CD8-positive, alpha-beta memory T cell (primary cell): Measurements from ENCODE around the gene NOP58. TPM values are rescaled to one million over a fixed set of nuclear protein-coding genes. Genes with fewer than 3 reads are reported as not detected.

Experiments used
- CTCF ChIA-PET: fragments of 350-600 bp; sonication (Branson Sonifier 250); formaldehyde crosslinking; loops from one replicate; lab custom pipeline; 2021; ENCODE audit warnings: antibody characterized with exemption; lab: Charles Lee
- POLR2A ChIA-PET: fragments of 350-600 bp; sonication (Branson Sonifier 250); formaldehyde crosslinking; loops from one replicate; lab custom pipeline; 2021; ENCODE audit warnings: antibody characterized with exemption; lab: Charles Lee
- DNase-seq, 5 donors: peaks; one replicate each; pipeline versions ENCODE4 v3.0.0 to v3.0.0-alpha.2; 2020 to 2022; ENCODE audit warnings: mixed read lengths in 1 of 5
- H3K27ac ChIP-seq: one replicate; pipeline ENCODE4 v1.7.0; 2013; ENCODE audit warnings: low read depth, mild to moderate bottlenecking, low read length, moderate library complexity
- H3K27me3 ChIP-seq: 2 replicates; pipeline ENCODE4 v1.7.0; 2013; ENCODE audit warnings: low read length, mild to moderate bottlenecking; ENCODE audit not compliant: insufficient read depth, poor library complexity, severe bottlenecking
- H3K36me3 ChIP-seq: 2 replicates; pipeline ENCODE4 v1.7.0; 2013; ENCODE audit warnings: mild to moderate bottlenecking, low read length, moderate library complexity; ENCODE audit not compliant: insufficient read depth
- H3K4me1 ChIP-seq: 2 replicates; pipeline ENCODE4 v1.7.0; 2013; ENCODE audit warnings: mild to moderate bottlenecking, low read length, moderate library complexity; ENCODE audit not compliant: insufficient read depth
- H3K4me3 ChIP-seq: 2 replicates; pipeline ENCODE4 v1.7.0; 2013; ENCODE audit warnings: mild to moderate bottlenecking, low read length
- H3K9me3 ChIP-seq: 2 replicates; pipeline ENCODE4 v1.7.0; 2013; ENCODE audit warnings: mild to moderate bottlenecking, low read length
- H3K27ac Mint-ChIP-seq, 8 donors: one replicate each; pipeline ENCODE4 v1.8.0; 2020 to 2021; ENCODE audit warnings: mixed read lengths in 8 of 8, mild to moderate bottlenecking in 6 of 8, inconsistent platforms in 3 of 8, moderate library complexity in 3 of 8
- H3K27me3 Mint-ChIP-seq, 2 donors: one replicate each; pipeline ENCODE4 v1.8.0; 2020 to 2021; ENCODE audit warnings: mixed read lengths in 2 of 2, mild to moderate bottlenecking in 1 of 2, moderate library complexity in 1 of 2
- H3K36me3 Mint-ChIP-seq, 3 donors: one replicate each; pipeline ENCODE4 v1.8.0; 2020 to 2021; ENCODE audit warnings: mixed read lengths in 3 of 3, inconsistent platforms in 1 of 3, mild to moderate bottlenecking in 1 of 3
- H3K4me1 Mint-ChIP-seq, 3 donors: one replicate each; pipeline ENCODE4 v1.8.0; 2020 to 2021; ENCODE audit warnings: mixed read lengths in 3 of 3, inconsistent platforms in 1 of 3, mild to moderate bottlenecking in 1 of 3
- H3K4me3 Mint-ChIP-seq, 7 donors: one replicate each; pipeline ENCODE4 v1.8.0; 2020 to 2021; ENCODE audit warnings: mixed read lengths in 7 of 7, mild to moderate bottlenecking in 6 of 7, moderate library complexity in 4 of 7, inconsistent platforms in 2 of 7
- H3K9me3 Mint-ChIP-seq, 5 donors: one replicate each; pipeline ENCODE4 v1.8.0; 2020 to 2022; ENCODE audit warnings: mixed read lengths in 5 of 5, mild to moderate bottlenecking in 3 of 5, moderate library complexity in 2 of 5, inconsistent platforms in 1 of 5
- polyA plus RNA-seq: library from polyadenylated mRNA; unstranded; fragments of 300-500 nt; fragmentation: Illumina TruSeq; gene quantifications from one replicate; pipeline ENCODE4 v1.2.3, GENCODE V29; 2021
- total RNA-seq, 2 experiments: library from RNA; stranded (reverse); gene quantifications; one replicate each; pipeline ENCODE4 v1.2.3, GENCODE V29; 2021

NOP58 gene
- total and polyA plus RNA-seq, 3 experiments from 2014 or later: 94.3 to 221 (median 216) TPM

- H3K27me3 ChIP-seq: no peaks in the 10 kb centered on the region
- Mint-ChIP-seq H3K4me3 (no peak overlapping the region), H3K27ac (no peak overlapping the region), H3K36me3 (no peaks in the 10 kb centered on the region), H3K9me3 (no peaks in the 10 kb centered on the region), H3K27me3 (no peaks in the 10 kb centered on the region), H3K4me1 (no peaks in the 10 kb centered on the region)
- DNase-seq: no peak
- POLR2A ChIA-PET: no interaction called here
- H3K9me3 ChIP-seq: no peaks in the 10 kb centered on the region
- H3K27ac ChIP-seq: no peak overlapping the region
- no peak overlapping the region for H3K4me3 ChIP-seq
- H3K4me1 ChIP-seq: no peaks in the 10 kb centered on the region
- no peaks in the 10 kb centered on the region for H3K36me3 ChIP-seq
- CTCF ChIA-PET: interaction anchor here (0.6 kb wide), 1 partner anchor 117 kb away, joined by 3 read pairs; no protein-coding TSS in a partner anchor
Measured at GRCh38 chr2:202337706-202338346, 72.3 kb downstream of the NOP58 start.

- Mint-ChIP-seq H3K4me1 (no peaks in the 10 kb centered on the region), H3K9me3 (no peaks in the 10 kb centered on the region), H3K27ac (no peak overlapping the region), H3K27me3 (no peaks in the 10 kb centered on the region), H3K36me3 (peaks cover 0 to 1% (median 0%) of the 10 kb centered on the region in 3 donors), H3K4me3 (no peak overlapping the region)
- no peak overlapping the region for H3K27ac ChIP-seq
- H3K36me3 ChIP-seq: no peaks in the 10 kb centered on the region
- no peaks in the 10 kb centered on the region for H3K4me1 ChIP-seq
- no peaks in the 10 kb centered on the region for H3K9me3 ChIP-seq
- no peak overlapping the region for H3K4me3 ChIP-seq
- no peaks in the 10 kb centered on the region for H3K27me3 ChIP-seq
- POLR2A ChIA-PET: no interaction called here
- no peak for DNase-seq
- CTCF ChIA-PET: no interaction called here
Measured at GRCh38 chr2:202339071-202339870, 73.7 kb downstream of the NOP58 start.

- no peak for DNase-seq
- no peak overlapping the region for H3K4me3 ChIP-seq
- no peaks in the 10 kb centered on the region for H3K27me3 Mint-ChIP-seq
- no peaks in the 10 kb centered on the region for H3K4me1 ChIP-seq
- H3K36me3 ChIP-seq: no peaks in the 10 kb centered on the region
- H3K27me3 ChIP-seq: no peaks in the 10 kb centered on the region
- H3K4me3 Mint-ChIP-seq: no peak overlapping the region
- H3K4me1 Mint-ChIP-seq: no peaks in the 10 kb centered on the region
- H3K27ac ChIP-seq: no peak overlapping the region
- peak overlapping the region in 1 of 8 donors; percentile 52 for H3K27ac Mint-ChIP-seq
- ChIA-PET CTCF (no interaction called here), POLR2A (no interaction called here)
- no peaks in the 10 kb centered on the region for H3K9me3 Mint-ChIP-seq
- H3K36me3 Mint-ChIP-seq: peaks cover 0 to 1% (median 0%) of the 10 kb centered on the region in 3 donors
- no peaks in the 10 kb centered on the region for H3K9me3 ChIP-seq
Measured at GRCh38 chr2:202344178-202344577, 78.6 kb downstream of the NOP58 start.

- no peaks in the 10 kb centered on the region for H3K9me3 ChIP-seq
- ChIA-PET CTCF (no interaction called here), POLR2A (no interaction called here)
- H3K4me1 ChIP-seq: no peaks in the 10 kb centered on the region
- H3K4me3 Mint-ChIP-seq: no peak overlapping the region
- H3K27ac Mint-ChIP-seq: no peak overlapping the region
- no peaks in the 10 kb centered on the region for H3K9me3 Mint-ChIP-seq
- H3K27ac ChIP-seq: no peak overlapping the region
- no peaks in the 10 kb centered on the region for H3K4me1 Mint-ChIP-seq
- H3K36me3 ChIP-seq: no peaks in the 10 kb centered on the region
- peaks cover 0 to 1% (median 0%) of the 10 kb centered on the region in 3 donors for H3K36me3 Mint-ChIP-seq
- H3K27me3 Mint-ChIP-seq: no peaks in the 10 kb centered on the region
- no peak for DNase-seq
- no peaks in the 10 kb centered on the region for H3K27me3 ChIP-seq
- no peak overlapping the region for H3K4me3 ChIP-seq
Measured at GRCh38 chr2:202346180-202346579, 80.6 kb downstream of the NOP58 start.

Other genes with a start within 250 kb of the NOP58 start
- gene FZD7, start 231.9 kb upstream of the NOP58 start, total RNA-seq: under 1 TPM; 0.55 to 0.75 TPM
- not detected for gene FZD7, start 231.9 kb upstream of the NOP58 start, polyA plus RNA-seq
- gene KIAA2012, start 192.5 kb upstream of the NOP58 start, total RNA-seq: not detected
- not detected for gene KIAA2012, start 192.5 kb upstream of the NOP58 start, polyA plus RNA-seq
- gene SUMO1, start 27.2 kb upstream of the NOP58 start, total RNA-seq: 100 to 1,000 TPM; 118 TPM
- 148 TPM for gene SUMO1, start 27.2 kb upstream of the NOP58 start, polyA plus RNA-seq
- gene BMPR2, start 110.6 kb downstream of the NOP58 start, total RNA-seq: 1 to 10 TPM; 9.7 TPM
- 3.1 TPM for gene BMPR2, start 110.6 kb downstream of the NOP58 start, polyA plus RNA-seq